ENCODE results near the gene PODN.

GRCh38 chr1:53126495-53126894, 64.5 kb downstream of the PODN start:
- TF ChIP-seq POLR2A (IDR thresholded peaks at IDR 0.05) (no peak), CTCF (IDR thresholded peaks at IDR 0.05 in 8 of 11, conservative IDR thresholded peaks at IDR 0.05 in 3 of 11) (no peak), POLR2AphosphoS5 (IDR thresholded peaks at IDR 0.05) (no peak)
